HG03460 (cell line): ENCODE measurements around the gene PTP4A1.
A peak's percentile ranks its signal among the peaks of the same experiment; 100 is the strongest.
"Not testable (repeated sequence)": the region's sequence is repeated elsewhere in the genome, so short reads cannot be mapped to it uniquely, and the experiment has no call there.

Experiments used
- ATAC-seq: cut with Tn5 transposase; IDR thresholded peaks from one replicate; pipeline ENCODE4 v1.9.1; 2021; ENCODE audit not compliant: unreplicated experiment

Gene PTP4A1

GRCh38 chr6:63572044-63572746, at the start of gene PTP4A1, which contains the start of gene LOC128125822:
Gene PTP4A1 (plus strand): TSS chr6:63572480. CDS start chr6:63576881, 4,401 bp downstream.
Gene LOC128125822 (plus strand): TSS chr6:63572480.
- ATAC-seq: peak; percentile 88

DNA sequence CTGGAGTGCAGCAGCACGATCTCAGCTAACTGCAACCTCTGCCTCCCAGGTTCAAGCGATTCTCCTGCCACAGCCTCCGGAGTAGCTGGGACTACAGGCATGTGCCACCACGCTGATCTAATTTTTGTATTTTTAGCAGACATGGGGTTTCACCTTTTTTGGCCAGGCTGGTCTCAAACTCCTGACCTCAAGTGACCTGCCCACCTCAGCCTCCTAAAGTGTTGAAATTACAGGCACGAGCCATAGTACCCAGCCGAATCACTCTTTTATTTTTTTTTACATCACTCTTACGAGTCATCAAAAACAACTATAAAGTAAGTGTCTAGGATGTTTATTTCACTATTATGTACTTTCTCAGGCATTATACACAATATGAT, 49.4 kb upstream of the PTP4A1 start:
- ATAC-seq: not testable (repeated sequence)

GRCh38 chr6:63523630-63524029, 48.6 kb upstream of the PTP4A1 start:
- ATAC-seq: no peak

- no peak for ATAC-seq
Measured at GRCh38 chr6:63525186-63525878, 46.9 kb upstream of the PTP4A1 start.

DNA sequence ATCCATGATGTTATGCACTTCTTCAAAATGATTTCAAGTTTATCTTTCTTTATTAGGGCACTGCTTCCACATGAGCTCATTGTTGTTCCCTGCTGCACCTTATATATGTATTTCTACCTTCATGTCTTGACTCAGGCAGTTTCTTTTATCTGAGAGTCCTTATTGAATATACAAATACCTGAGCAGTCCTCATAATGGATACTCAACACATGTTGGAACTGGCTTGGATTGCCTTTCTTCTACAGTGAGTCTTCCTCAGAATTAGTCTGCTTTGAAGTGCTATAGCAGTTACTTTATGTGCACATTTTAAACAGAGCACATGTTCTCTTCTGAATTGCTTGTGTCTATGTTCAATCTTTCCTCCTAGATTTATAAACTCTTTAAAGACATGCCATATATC, 45.3 kb upstream of the PTP4A1 start:
- ATAC-seq: no peak

DNA sequence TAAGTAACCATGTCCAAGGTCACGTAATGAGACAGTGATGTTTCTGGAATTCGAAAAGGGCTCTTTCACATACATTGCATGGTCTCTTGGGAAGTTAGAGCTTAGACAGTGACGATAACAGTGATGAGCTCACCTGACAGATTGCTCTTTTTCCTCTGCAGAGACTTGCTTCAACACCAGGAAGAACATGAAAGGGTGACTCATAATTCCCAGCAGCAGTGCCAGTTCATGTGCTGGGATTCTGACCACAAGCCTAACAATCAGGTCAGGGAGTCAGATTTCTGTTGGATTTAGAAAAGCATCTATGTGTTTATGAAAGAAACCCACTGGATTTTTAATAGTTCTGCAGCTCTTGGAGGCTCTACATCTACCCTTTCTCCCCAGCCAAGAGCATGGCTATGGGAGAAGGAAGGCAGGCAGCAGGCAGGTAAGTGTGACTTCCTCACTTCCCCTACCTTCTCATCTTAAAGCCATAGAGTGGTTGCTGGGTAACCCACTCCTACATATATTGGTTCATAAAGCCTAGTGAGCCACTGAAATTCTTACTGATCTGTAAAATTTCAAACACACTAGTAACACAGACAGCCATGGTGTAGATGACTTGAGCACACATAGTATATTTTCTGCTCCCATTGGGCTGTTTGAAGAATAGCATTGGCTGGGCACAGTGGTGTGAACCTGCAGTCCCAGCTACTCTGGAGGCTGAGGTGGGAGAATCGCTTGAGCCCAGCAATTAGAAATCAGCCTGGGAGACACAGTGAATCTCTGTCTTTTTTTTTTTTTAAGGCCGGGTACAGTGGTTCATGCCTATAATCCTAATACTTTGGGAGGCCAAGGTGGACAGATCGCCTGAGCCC, 44.4 kb upstream of the PTP4A1 start:
- no peak for ATAC-seq

GRCh38 chr6:63529498-63529897, 42.8 kb upstream of the PTP4A1 start:
- ATAC-seq: no peak

DNA sequence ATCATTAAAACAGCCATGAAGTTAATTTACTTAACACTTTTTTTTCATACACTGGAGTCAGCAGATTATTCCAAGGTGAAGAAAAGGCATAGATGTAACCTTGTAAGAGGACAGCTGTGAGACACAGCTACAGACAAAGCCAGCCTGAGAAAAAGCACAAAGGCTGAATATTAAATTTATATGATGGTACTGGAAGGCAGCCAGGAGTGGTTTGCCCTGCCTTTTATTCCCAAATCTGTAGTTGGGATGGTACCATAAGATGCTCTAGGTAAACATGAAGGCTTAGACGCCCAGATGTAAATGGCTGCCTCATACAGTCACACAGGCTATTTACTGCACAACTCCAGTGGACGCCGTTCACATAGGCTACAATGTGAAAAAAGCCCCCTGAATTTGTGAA, 42.1 kb upstream of the PTP4A1 start:
- no peak for ATAC-seq

GRCh38 chr6:63530991-63531390, 41.3 kb upstream of the PTP4A1 start:
- ATAC-seq: no peak

DNA sequence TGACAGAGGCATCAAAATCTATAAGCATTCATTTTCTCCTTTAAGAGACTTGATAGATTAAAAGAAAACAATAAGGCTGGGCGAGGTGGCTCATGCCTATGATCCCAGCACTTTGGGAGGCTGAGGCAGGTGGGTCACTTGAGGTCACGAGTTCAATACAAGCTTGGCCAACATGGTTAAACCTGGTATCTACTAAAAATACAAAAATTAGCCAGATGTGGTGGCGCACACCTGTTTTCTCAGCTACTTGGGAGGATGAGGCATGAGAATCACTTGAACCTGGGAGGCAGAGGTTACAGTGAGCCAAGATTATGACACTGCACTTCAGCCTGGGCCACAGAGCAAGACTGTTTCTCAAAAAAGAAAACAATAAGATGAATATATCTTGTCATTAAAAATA, 39.3 kb upstream of the PTP4A1 start:
- ATAC-seq: no peak

- ATAC-seq: no peak
Measured at GRCh38 chr6:63533952-63534351, 38.3 kb upstream of the PTP4A1 start.

DNA sequence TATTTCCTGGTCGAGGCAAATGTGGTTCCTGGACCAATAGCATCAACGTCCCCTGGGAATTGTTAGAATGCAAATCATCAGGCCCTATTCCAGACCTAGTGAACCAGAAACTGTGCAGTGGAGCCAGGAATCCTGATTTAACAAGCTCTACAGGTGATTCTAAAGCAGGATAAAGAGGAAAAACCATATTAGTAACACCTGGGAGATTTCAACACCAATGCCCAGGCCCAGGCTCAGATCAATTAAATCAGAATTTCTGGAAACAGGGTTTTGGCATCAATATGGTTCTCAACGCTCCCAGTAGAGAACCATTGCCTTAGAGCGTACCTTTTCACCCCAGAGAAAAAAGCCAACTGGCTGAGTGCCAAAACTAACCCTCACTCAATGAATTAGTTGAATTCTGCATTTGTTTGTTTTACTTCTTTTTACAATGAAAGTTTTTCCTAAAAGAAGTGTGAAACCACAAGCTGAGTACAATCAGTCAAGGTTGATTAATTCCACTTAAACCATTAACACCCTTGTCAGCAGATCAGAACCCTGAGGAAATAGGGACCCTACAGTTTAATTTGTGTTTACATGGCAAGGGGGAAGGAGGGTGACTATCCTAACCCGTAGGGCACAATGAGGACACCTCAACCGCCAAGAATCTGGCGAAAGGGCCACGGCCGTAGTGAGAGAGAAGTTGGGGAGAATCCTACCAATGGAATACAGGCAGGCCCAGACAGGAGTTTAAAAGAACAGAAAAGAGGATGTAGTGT, 34.9 kb upstream of the PTP4A1 start:
- peak; percentile 57 for ATAC-seq

GRCh38 chr6:63537959-63538300, 34.4 kb upstream of the PTP4A1 start:
- no peak for ATAC-seq

DNA sequence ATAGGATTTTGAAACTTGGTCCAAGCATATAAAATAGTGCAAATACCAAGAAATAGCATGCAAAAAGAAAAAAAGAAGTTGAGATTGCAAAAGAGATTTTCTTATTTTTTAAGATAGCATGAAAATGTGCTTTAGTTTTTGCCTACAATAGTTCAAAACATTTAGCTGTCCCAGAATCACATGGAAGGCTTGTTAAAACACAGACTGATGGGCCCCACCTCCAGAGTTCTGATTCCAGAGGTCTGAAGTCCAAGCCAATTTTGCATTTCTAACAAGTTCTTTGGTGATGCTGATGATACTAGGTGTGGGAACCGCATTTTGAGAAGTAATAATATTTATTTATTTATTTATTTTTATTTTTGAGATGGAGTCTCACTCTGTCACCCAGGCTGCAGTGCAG, 33.7 kb upstream of the PTP4A1 start:
- no peak for ATAC-seq

- ATAC-seq: no peak
Measured at GRCh38 chr6:63543001-63543400, 29.3 kb upstream of the PTP4A1 start.

DNA sequence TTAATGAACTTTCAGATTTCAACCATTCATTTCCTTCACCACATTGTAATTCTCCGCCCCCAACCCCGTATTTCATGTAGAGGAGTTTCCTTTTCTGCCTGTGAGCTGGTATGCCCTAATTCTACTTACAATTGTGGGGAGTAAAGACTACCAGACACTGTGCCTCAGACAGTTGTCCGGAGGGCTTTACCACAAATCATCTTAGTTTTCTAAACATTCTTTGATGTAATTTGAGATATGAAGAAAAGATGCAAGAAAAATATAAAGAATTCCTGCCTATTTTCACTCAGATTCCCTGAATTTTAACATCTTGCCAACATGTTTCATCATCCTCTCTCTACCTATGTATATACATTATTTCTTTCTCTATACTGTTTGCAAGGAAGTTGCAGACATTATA, 28.3 kb upstream of the PTP4A1 start:
- ATAC-seq: no peak

- ATAC-seq: no peak
Measured at GRCh38 chr6:63546236-63546635, 26.0 kb upstream of the PTP4A1 start.

- ATAC-seq: no peak
Measured at GRCh38 chr6:63546697-63547096, 25.6 kb upstream of the PTP4A1 start.

- no peak for ATAC-seq
Measured at GRCh38 chr6:63549076-63549475, 23.2 kb upstream of the PTP4A1 start.

DNA sequence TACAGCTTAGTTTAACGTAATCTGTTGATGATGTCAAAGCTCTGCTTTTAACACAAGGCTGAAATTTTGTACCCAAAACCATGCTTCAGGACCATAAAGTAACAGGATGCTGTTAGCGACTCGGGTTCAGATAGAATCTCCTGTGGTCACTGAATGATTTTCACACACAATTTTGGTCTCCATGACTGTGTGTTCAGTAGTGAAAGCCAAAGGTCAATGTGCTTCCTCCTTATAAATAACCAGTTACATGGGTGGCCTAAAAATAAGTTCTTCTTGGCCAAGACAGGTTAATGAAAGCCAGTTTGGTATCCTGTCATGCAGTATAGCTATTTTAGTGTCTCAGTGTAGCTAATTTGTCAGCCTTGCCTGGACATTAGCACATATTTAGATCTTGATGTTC, 19.1 kb upstream of the PTP4A1 start:
- peak; percentile 98 for ATAC-seq

GRCh38 chr6:63553900-63554299, 18.4 kb upstream of the PTP4A1 start:
- ATAC-seq: no peak
